Fibroblast of lung (primary cell): ENCODE measurements around the gene CENPP. TPM values are rescaled to one million over a fixed set of nuclear protein-coding genes. Genes with fewer than 3 reads are reported as not detected.

Experiments
- DNase-seq, 2 donors: peaks; one replicate each; pipeline versions ENCODE4 v3.0.0 to v3.0.0-alpha.2; 2010; ENCODE audit warnings: low read depth in 2 of 2
- H2AFZ ChIP-seq: 2 replicates; pipeline ENCODE4 v1.5.1; 2012; ENCODE audit warnings: low read length, control low read depth, inconsistent platforms
- H3K27ac ChIP-seq: 2 replicates; pipeline ENCODE4 v1.5.1; 2011; ENCODE audit warnings: low read length, control low read depth; ENCODE audit not compliant: insufficient read depth
- H3K27me3 ChIP-seq: 2 replicates; pipeline ENCODE4 v1.5.1; 2011; ENCODE audit warnings: mild to moderate bottlenecking, low read length; ENCODE audit not compliant: control insufficient read depth, insufficient read depth
- H3K36me3 ChIP-seq: 2 replicates; pipeline ENCODE4 v1.5.1; 2011; ENCODE audit warnings: low read length; ENCODE audit not compliant: control insufficient read depth, insufficient read depth
- H3K4me1 ChIP-seq: 2 replicates; pipeline ENCODE4 v1.5.1; 2011; ENCODE audit warnings: low read length; ENCODE audit not compliant: control insufficient read depth, insufficient read depth; ENCODE audit errors: extremely low read depth
- H3K4me2 ChIP-seq: 2 replicates; pipeline ENCODE4 v1.5.1; 2011; ENCODE audit warnings: low read length, control low read depth; ENCODE audit not compliant: insufficient read depth; ENCODE audit errors: extremely low read depth
- H3K4me3 ChIP-seq, 4 experiments: fragments of 200-600 bp in 1 of 4; sonication (generic) in 1 of 4; replicated peaks in 1 of 4; 2 replicates each; pipeline ENCODE4 v1.5.1; 2011 to 2016; ENCODE audit warnings: low read length in 4 of 4, low read depth in 3 of 4, mild to moderate bottlenecking in 3 of 4, control low read depth in 2 of 4, inconsistent platforms in 1 of 4, mixed read lengths in 1 of 4; ENCODE audit not compliant: insufficient read depth in 1 of 4; ENCODE audit errors: control extremely low read depth in 1 of 4
- H3K79me2 ChIP-seq: 2 replicates; pipeline ENCODE4 v1.5.1; 2012; ENCODE audit warnings: mild to moderate bottlenecking, low read length, inconsistent platforms; ENCODE audit not compliant: control insufficient read depth, insufficient read depth
- H3K9ac ChIP-seq: 2 replicates; pipeline ENCODE4 v1.5.1; 2011; ENCODE audit warnings: mild to moderate bottlenecking, low read length, control low read depth; ENCODE audit not compliant: insufficient read depth
- H3K9me3 ChIP-seq: 2 replicates; pipeline ENCODE4 v1.5.1; 2012; ENCODE audit warnings: low read depth, low read length; ENCODE audit not compliant: control insufficient read depth, insufficient read depth
- H4K20me1 ChIP-seq: 2 replicates; pipeline ENCODE4 v1.5.1; 2011; ENCODE audit warnings: low read length; ENCODE audit not compliant: control insufficient read depth, insufficient read depth; ENCODE audit errors: extremely low read depth
- CTCF ChIP-seq, 2 donors: IDR thresholded peaks in 1 of 2; conservative IDR thresholded peaks in 1 of 2; 1 replicate in 1 of 2; 2 replicates in 1 of 2; pipeline ENCODE4 v1.5.1; 2011 to 2012; ENCODE audit warnings: low read length in 2 of 2, control low read depth in 1 of 2, inconsistent platforms in 1 of 2, low read depth in 1 of 2, mild to moderate bottlenecking in 1 of 2
- EZH2 ChIP-seq: IDR thresholded peaks from 2 replicates; pipeline ENCODE4 v1.5.1; 2012; ENCODE audit warnings: low read length, control low read depth, mild to moderate bottlenecking; ENCODE audit errors: missing control alignments
- polyA plus RNA-seq, 2 donors: library from polyadenylated mRNA; depleted of rRNA in 1 of 2; stranded (reverse) in 1 of 2; unstranded in 1 of 2; fragments of >200 nt; gene quantifications; 2 replicates each; pipeline ENCODE4 v1.2.1, GENCODE V29; 2011 to 2012; ENCODE audit warnings: missing spikeins in 1 of 2
- total RNA-seq: library from RNA; depleted of rRNA; stranded (reverse); fragments of >200 nt; gene quantifications from 2 replicates; pipeline ENCODE4 v1.2.1, GENCODE V29; 2014

The CENPP gene
- total and polyA plus RNA-seq, 2 donors (not counting 1 experiment from before 2014, with no cell fraction given), result 1.7 to 2.4 TPM

DNA sequence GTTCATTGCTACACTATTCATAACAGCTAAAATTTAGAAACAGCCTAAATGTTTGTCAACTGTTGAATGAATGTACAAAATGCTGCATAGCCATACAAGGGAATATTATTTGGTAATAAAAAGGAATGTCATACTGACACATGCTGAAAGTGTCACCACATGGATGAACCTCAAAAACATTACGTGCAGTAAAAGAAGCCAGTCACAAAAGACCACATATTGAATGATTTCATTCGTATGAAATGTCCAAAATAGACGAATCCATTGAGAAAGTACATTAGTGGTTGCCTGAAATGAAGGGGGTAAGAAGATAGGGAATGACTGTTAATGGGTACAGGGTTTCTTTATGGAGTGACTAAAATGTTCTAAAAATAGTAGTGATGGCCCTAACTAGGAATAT is 221.6 kb downstream of the CENPP start:
- H3K9ac ChIP-seq, result no peak overlapping the region
- no peaks in the 10 kb centered on the region for H3K9me3 ChIP-seq
- H3K36me3 ChIP-seq, result no peaks in the 10 kb centered on the region
- H3K4me2 ChIP-seq, result no peak overlapping the region
- H3K4me3 ChIP-seq, result no peak overlapping the region
- TF ChIP-seq EZH2 (no peak), CTCF (conservative IDR thresholded peaks at IDR 0.05 in 1 of 2, IDR thresholded peaks at IDR 0.05 in 1 of 2; ENCODE audit: low read depth in 1 of 2, low read length in 2 of 2) (no peak)
- no peaks in the 10 kb centered on the region for H3K27me3 ChIP-seq
- no peak for DNase-seq
- no peaks in the 10 kb centered on the region for H3K4me1 ChIP-seq
- H4K20me1 ChIP-seq, result no peaks in the 10 kb centered on the region
- H3K27ac ChIP-seq, result no peak overlapping the region
- H3K79me2 ChIP-seq, result no peaks in the 10 kb centered on the region
- no peak overlapping the region for H2AFZ ChIP-seq

- Histone ChIP-seq H3K9me3 (no peaks in the 10 kb centered on the region), H3K4me1 (no peaks in the 10 kb centered on the region), H3K9ac (no peak overlapping the region), H3K79me2 (no peaks in the 10 kb centered on the region), H3K4me3 (no peak overlapping the region), H3K4me2 (no peak overlapping the region), H2AFZ (no peak overlapping the region), H3K36me3 (no peaks in the 10 kb centered on the region), H3K27ac (no peak overlapping the region), H4K20me1 (no peaks in the 10 kb centered on the region), H3K27me3 (no peaks in the 10 kb centered on the region)
- no peak for DNase-seq
- TF ChIP-seq EZH2 (no peak), CTCF (conservative IDR thresholded peaks at IDR 0.05 in 1 of 2, IDR thresholded peaks at IDR 0.05 in 1 of 2; ENCODE audit: low read depth in 1 of 2, low read length in 2 of 2) (no peak)
Measured at GRCh38 chr9:92550765-92551164, 225.0 kb downstream of the CENPP start.

- Histone ChIP-seq H3K4me2 (no peak overlapping the region), H3K79me2 (no peaks in the 10 kb centered on the region), H3K9me3 (no peaks in the 10 kb centered on the region), H2AFZ (no peak overlapping the region), H3K27me3 (no peaks in the 10 kb centered on the region), H3K27ac (no peak overlapping the region), H3K4me3 (no peak overlapping the region), H3K4me1 (peaks cover 8% of the 10 kb centered on the region), H3K36me3 (no peaks in the 10 kb centered on the region), H3K9ac (no peak overlapping the region), H4K20me1 (no peaks in the 10 kb centered on the region)
- TF ChIP-seq CTCF (conservative IDR thresholded peaks at IDR 0.05 in 1 of 2, IDR thresholded peaks at IDR 0.05 in 1 of 2; ENCODE audit: low read depth in 1 of 2, low read length in 2 of 2) (no peak), EZH2 (no peak)
- DNase-seq, result no peak
Measured at GRCh38 chr9:92558612-92559374, 233.0 kb downstream of the CENPP start.
